KOPT-K1 (cell line): ENCODE measurements around the gene PPP2R5B.

ENCODE experiments used
- H3K27ac ChIP-seq: fragments of 200-600 bp; sonication (generic); 2 replicates; pipeline ENCODE4 v1.5.1; 2016; ENCODE audit warnings: antibody characterized with exemption, mild to moderate bottlenecking, low read depth, low read length; ENCODE audit not compliant: poor library complexity, severe bottlenecking
- H3K36me3 ChIP-seq: fragments of 200-600 bp; sonication (generic); 2 replicates; pipeline ENCODE4 v1.5.1; 2017; ENCODE audit warnings: antibody characterized with exemption, mild to moderate bottlenecking, low read length, moderate library complexity; ENCODE audit not compliant: insufficient read depth
- H3K9me3 ChIP-seq: fragments of 200-600 bp; sonication (generic); 2 replicates; pipeline ENCODE4 v1.5.1; 2017; ENCODE audit warnings: antibody characterized with exemption, low read length, mild to moderate bottlenecking; ENCODE audit not compliant: insufficient read depth, poor library complexity, severe bottlenecking

The PPP2R5B gene

DNA sequence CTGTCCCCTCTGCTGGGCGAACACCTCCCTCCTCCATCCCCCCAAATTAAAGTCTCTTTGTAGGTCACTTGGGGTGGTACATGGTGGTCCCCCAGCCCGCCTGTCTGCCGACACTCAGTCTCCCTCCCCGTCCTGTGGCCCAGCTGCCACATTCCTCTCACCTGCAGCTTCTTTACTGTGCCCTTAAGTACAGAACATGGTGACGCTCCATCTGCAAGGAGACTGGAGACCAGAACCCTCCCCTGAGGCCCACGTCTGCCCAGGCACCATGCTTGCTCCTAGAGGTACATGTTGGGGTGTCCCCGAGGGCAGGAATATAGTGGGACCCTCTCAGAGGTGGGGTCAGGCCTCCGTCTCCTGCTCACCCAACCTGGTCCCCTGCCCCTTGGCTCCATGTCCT is 40.5 kb upstream of the PPP2R5B start:
- no peaks in the 10 kb centered on the region for H3K36me3 ChIP-seq
- H3K27ac ChIP-seq: peak overlapping the region; percentile 66
- H3K9me3 ChIP-seq: no peaks in the 10 kb centered on the region

DNA sequence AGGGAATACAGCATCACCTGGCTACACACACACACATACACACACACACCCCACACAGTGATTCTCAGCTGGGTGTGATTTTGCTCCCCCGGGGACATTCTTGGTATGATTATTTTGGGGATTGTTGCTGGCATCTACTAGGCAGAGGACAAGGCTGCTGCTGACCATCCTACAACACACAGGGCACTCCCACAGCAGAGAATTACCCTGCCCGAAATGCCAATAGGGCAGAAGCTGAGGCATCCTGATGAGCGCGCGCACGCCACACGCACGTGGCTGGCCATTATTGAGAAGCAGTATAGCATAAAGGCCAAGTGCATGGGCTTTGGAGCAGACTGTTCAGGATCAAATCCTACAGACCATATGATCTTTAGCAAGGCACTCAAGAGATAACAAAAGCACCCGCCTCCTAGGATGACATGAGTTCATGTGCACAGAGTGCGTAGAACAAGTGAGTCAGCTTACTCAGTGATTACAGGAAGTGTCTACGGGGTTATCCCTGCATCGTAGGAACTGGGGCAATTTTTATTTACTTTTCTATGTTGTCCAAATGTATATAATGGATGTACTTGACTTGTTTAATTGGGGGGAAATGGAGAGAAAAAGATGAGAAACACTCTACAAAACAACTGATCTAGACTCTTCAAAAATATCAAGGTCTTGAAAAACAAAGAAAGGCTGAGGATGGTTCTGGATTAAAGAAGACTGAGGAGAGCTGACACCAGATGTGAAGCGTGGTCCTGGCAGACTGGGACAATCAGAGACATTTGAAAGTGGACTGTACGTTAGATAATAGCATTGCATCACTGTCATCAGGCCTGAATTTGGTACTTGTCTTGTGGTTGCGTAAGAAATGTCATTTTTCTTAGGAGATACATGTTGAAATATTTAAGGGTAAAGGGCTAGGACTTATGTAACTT is 38.9 kb upstream of the PPP2R5B start:
- H3K27ac ChIP-seq: no peak overlapping the region
- no peaks in the 10 kb centered on the region for H3K36me3 ChIP-seq
- H3K9me3 ChIP-seq: no peaks in the 10 kb centered on the region

DNA sequence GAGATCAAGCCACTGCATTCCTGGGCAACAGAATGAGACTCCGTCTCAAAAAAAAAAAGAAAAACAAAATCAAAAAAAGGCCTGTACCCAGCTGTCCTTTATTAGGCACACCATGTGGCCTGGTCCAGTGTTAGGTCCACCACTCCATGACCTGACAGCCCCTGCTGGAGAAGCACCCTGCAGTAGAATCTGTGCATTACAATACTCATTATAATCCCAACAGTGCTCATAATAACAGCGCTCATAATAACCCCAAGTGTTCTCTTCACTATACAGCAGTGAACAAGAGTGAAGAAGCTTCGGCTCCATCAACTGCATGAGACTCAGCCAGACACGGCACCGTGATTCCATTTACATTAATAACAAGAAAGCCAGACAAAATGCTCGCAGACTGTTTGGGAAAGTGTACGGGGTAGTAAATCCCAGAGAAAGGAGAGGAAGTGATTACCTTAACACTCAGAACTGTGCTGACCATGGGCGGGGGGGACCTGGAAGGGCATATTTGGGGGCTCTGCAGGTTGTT is 37.2 kb upstream of the PPP2R5B start:
- Histone ChIP-seq H3K27ac (peak overlapping the region; percentile 54), H3K9me3 (no peaks in the 10 kb centered on the region), H3K36me3 (no peaks in the 10 kb centered on the region)

DNA sequence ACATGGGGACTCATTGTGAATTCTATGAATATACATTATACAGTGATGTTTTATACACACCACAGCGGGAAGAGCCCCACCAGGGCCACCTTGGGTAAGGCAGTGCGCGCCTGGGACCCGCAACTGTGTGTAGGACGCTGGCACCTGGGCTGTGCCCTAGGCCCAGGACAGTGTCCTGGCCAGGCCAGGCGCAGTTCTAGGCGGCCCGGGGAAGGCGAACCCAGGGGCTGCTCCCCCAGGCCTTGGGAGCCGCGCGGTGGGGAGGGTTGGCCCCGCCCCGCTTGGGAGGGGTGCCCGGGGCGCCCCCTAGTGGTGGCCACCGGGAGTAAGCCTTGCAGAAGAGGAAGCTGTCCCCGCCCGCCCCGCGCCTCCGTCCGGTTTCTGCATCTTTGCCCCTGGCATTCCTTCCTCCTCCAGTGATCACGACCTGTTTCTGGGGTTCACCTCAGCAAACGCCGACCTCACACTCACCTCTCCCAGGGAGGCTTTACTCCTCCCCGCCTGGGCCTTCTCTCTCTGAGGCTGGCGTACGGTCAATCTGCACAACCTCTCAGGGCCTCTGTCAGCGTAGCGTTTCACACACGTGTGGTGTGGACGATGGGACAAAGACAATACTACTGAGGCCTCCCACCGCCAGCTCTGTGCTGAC is 36.6 kb upstream of the PPP2R5B start:
- H3K27ac ChIP-seq: peak overlapping the region; percentile 54
- no peaks in the 10 kb centered on the region for H3K9me3 ChIP-seq

DNA sequence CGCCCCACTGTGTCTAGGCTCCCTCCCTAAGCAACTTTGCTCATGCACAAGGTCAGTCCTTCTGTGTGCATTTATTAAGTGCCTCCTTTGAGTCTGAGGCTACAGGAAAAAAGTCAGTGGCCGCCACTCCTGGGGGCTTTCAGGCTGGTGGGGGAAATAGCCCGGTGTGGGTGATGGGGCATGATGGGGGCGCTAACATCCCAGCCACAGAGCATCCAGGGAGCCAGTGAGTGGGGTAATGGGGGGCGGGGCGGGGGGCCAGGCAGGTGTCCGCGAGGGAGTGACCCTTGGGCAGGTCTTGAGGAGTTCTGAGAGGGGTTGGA is 36.1 kb upstream of the PPP2R5B start:
- no peaks in the 10 kb centered on the region for H3K9me3 ChIP-seq
- H3K36me3 ChIP-seq: no peaks in the 10 kb centered on the region
- H3K27ac ChIP-seq: peak overlapping the region; percentile 54

More for the DNA sequence above, 36.6 kb upstream of the PPP2R5B start:
- H3K36me3 ChIP-seq: no peaks in the 10 kb centered on the region

GRCh38 chr11:64888729-64889511 is 35.6 kb upstream of the PPP2R5B start:
- Histone ChIP-seq H3K36me3 (no peaks in the 10 kb centered on the region), H3K9me3 (no peaks in the 10 kb centered on the region), H3K27ac (no peak overlapping the region)

- H3K36me3 ChIP-seq: 0 out of 2 replicates have a peak, but pooled peaks cover 8% of the 10 kb centered on the region
- no peaks in the 10 kb centered on the region for H3K9me3 ChIP-seq
- H3K27ac ChIP-seq: no peak overlapping the region
These were observed 34.0 kb upstream of the PPP2R5B start for GRCh38 chr11:64890522-64890939.

GRCh38 chr11:64891215-64891848 is 33.2 kb upstream of the PPP2R5B start:
- Histone ChIP-seq H3K9me3 (no peaks in the 10 kb centered on the region), H3K27ac (no peak overlapping the region), H3K36me3 (peaks cover 15% of the 10 kb centered on the region; the same call in 1 of the 2 replicates)

- Histone ChIP-seq H3K9me3 (no peaks in the 10 kb centered on the region), H3K27ac (no peak overlapping the region), H3K36me3 (peaks cover 18% of the 10 kb centered on the region; the same call in 1 of the 2 replicates)
These were observed 32.6 kb upstream of the PPP2R5B start for GRCh38 chr11:64891880-64892279.

DNA sequence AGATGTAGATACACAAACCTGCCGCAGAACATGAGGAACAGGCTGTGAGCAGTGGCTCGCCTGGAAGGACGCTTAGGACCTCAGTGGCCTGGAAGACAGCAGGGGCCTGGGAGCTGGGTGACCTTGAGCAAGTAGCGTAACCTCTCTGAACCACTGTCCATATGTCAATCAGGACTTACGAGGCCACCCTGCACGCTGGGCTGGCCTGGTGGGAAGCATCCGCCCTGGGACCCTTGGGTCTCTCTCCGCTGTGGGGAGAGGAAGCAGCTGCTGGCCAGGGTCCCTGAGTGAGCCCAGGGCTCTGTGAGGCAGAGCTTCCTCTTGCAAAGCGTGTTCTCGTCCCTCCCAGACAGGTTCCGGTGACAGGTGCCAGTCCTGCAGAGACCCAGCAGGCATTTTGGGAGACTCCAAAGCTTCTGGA is 32.1 kb upstream of the PPP2R5B start:
- Histone ChIP-seq H3K9me3 (no peaks in the 10 kb centered on the region), H3K36me3 (peaks cover 24% of the 10 kb centered on the region; the same call in 1 of the 2 replicates), H3K27ac (no peak overlapping the region)

GRCh38 chr11:64892838-64893193 is 31.7 kb upstream of the PPP2R5B start:
- H3K36me3 ChIP-seq: peaks cover 28% of the 10 kb centered on the region; the same call in 1 of the 2 replicates
- no peak overlapping the region for H3K27ac ChIP-seq
- H3K9me3 ChIP-seq: no peaks in the 10 kb centered on the region

GRCh38 chr11:64893194-64894069 is 31.1 kb upstream of the PPP2R5B start:
- no peak overlapping the region for H3K27ac ChIP-seq
- peaks cover 34% of the 10 kb centered on the region; the same call in 1 of the 2 replicates for H3K36me3 ChIP-seq

DNA sequence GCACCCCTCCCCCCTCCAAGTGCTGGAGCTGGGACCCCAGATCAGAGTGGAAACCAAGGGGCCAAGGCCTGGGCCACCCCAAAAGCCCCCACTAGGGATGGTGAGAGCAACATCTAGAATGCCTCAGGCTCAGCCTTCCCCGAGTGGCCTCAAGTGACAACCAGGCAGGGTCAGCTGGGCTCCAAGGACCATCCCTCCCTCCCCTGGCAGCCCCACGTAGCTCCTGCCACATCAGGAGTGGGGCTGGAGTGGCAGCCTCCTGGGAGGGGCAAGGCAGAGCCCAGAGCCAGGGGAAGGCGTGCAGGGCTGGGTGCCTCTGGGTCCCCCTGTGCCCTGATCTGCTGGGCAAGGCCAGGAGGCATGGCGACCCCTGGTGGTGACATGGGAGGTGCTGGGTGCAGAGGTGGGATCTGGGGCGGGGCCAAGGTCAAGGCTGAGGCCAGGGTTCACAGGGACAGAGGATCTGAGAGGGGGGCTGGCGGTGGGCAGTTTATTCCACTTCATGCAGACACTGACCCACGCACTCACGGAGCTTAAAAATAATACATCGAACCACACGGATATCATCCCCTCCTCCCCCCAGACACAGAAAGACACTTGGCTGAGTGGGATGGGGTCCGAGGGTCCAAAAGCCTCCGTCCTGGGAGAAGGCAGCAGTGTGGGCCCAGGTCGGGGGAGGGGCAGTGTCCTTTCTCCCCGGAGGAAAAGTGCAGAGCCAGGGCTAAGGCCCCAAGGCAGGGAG is 30.2 kb upstream of the PPP2R5B start:
- H3K27ac ChIP-seq: no peak overlapping the region
- peaks cover 35% of the 10 kb centered on the region; the same call in 1 of the 2 replicates for H3K36me3 ChIP-seq
- no peaks in the 10 kb centered on the region for H3K9me3 ChIP-seq

More at GRCh38 chr11:64893194-64894069, 31.1 kb upstream of the PPP2R5B start:
- H3K9me3 ChIP-seq: no peaks in the 10 kb centered on the region
